Epithelial cell of esophagus (primary cell): Measurements from ENCODE around the gene MYL3.
A peak's percentile ranks its signal among the peaks of the same experiment; 100 is the strongest.
"Not testable (repeated sequence)": the region's sequence is repeated elsewhere in the genome, so short reads cannot be mapped to it uniquely, and the experiment has no call there.

Source experiments
- DNase-seq: peaks from one replicate; pipeline ENCODE4 v3.0.0; 2010; ENCODE audit warnings: low read depth
- H3K4me3 ChIP-seq: 2 replicates; pipeline ENCODE4 v1.5.1; 2011; ENCODE audit warnings: mild to moderate bottlenecking, low read length, control low read depth
- TF ChIP-seq, protein P1 (sequence below): IDR thresholded peaks from 2 replicates; pipeline ENCODE4 v1.5.1; 2011; ENCODE audit warnings: low read depth, mild to moderate bottlenecking, low read length, control low read depth, inconsistent platforms; ENCODE audit not compliant: insufficient read depth; ENCODE audit errors: missing control alignments

MYL3 gene

GRCh38 chr3:46863261-46863782, at the start of gene MYL3:
TSS of gene MYL3 (minus strand) at chr3:46863444. CDS start at chr3:46863390, 54 bp downstream.
- no peak for DNase-seq
- H3K4me3 ChIP-seq = no peak within 1 kb of the TSS
- TF ChIP-seq, protein P1, sequence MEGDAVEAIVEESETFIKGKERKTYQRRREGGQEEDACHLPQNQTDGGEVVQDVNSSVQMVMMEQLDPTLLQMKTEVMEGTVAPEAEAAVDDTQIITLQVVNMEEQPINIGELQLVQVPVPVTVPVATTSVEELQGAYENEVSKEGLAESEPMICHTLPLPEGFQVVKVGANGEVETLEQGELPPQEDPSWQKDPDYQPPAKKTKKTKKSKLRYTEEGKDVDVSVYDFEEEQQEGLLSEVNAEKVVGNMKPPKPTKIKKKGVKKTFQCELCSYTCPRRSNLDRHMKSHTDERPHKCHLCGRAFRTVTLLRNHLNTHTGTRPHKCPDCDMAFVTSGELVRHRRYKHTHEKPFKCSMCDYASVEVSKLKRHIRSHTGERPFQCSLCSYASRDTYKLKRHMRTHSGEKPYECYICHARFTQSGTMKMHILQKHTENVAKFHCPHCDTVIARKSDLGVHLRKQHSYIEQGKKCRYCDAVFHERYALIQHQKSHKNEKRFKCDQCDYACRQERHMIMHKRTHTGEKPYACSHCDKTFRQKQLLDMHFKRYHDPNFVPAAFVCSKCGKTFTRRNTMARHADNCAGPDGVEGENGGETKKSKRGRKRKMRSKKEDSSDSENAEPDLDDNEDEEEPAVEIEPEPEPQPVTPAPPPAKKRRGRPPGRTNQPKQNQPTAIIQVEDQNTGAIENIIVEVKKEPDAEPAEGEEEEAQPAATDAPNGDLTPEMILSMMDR = no peak

GRCh38 chr3:46912986-46913385, 49.7 kb upstream of the MYL3 start:
- TF ChIP-seq, protein P1 = no peak
- DNase-seq = no peak

GRCh38 chr3:46910914-46911313, 47.7 kb upstream of the MYL3 start:
- DNase-seq, H3K4me3 ChIP-seq: not testable (repeated sequence)

More at GRCh38 chr3:46912986-46913385, 49.7 kb upstream of the MYL3 start:
- no peak overlapping the region for H3K4me3 ChIP-seq

DNA sequence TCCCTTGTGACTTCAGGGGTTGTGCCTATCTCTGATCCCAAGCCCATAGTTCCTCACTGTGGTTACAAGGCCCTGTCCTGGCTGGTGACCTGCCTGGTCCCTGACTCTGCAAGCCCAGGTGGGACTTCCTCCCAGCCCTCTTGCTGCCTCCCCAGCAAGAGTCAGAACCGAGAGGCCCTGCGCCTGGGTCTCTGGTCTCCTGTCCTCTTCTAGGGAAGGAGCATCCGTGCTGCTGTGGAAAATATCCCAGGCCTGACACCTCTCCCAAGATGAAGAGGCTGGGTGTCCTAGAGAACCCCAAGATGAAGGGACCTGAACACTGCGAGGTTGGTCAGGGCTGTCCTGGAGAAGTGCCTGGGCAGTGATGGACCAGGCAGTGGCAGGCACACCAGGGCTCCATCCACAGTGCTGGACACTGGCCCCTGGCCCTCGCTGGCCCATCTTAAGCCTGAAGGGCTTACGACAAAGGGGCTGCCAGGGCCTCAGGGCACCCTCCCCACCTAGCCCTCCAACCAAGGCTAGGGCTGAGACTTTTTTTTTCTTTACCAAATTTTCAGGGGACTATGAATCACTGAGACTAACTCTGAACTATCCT, 47.0 kb upstream of the MYL3 start:
- TF ChIP-seq, protein P1 = no peak
- no peak overlapping the region for H3K4me3 ChIP-seq
- no peak for DNase-seq

DNA sequence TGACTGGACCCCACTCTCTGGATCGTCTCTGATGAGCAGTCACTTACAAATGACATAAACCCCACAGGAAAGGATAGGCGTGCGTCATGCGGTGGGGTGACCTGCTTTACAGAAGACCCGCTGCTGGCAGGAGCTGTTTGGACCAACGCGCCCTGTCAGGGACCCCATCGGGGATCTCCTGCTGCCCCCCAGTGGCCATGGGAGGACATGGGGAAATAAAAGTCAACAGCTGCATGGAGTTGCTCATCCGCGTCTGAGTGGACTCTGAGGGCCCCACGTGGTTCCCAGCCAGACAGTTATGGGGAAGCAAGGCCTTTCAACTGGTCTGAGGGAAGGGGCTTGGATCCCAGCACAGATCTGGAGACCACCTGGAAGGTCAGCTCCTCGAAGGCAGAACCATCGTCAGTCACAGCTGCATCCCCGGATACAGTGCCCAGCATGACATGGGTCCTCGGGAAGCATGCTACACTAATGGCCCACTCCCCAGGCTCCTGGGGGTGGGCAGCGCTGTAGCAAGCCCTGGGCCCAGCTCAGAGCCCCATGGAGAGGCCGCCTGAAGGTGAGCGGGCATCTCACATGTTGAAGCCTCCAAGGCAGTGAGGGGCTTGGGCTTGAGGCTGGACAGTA, 46.4 kb upstream of the MYL3 start:
- TF ChIP-seq, protein P1 = peak; percentile 80
- no peak overlapping the region for H3K4me3 ChIP-seq

GRCh38 chr3:46908986-46909534, 45.8 kb upstream of the MYL3 start:
- H3K4me3 ChIP-seq = no peak overlapping the region
- TF ChIP-seq, protein P1 = no peak
- DNase-seq = no peak

More for the DNA sequence above, 46.4 kb upstream of the MYL3 start:
- peak; percentile 75 for DNase-seq

- DNase-seq = peak; percentile 45
- TF ChIP-seq, protein P1 = peak; percentile 47
- H3K4me3 ChIP-seq = no peak overlapping the region
Observed at GRCh38 chr3:46908294-46908985, 45.2 kb upstream of the MYL3 start.
